GM19099 (cell line): ENCODE measurements around the gene ETV6.

Source experiments
- POLR2A ChIP-seq: IDR thresholded peaks from 3 replicates; pipeline ENCODE4 v1.6.1; 2011; ENCODE audit warnings: low read depth; ENCODE audit not compliant: insufficient read length; ENCODE audit errors: extremely low read depth

Gene ETV6

DNA sequence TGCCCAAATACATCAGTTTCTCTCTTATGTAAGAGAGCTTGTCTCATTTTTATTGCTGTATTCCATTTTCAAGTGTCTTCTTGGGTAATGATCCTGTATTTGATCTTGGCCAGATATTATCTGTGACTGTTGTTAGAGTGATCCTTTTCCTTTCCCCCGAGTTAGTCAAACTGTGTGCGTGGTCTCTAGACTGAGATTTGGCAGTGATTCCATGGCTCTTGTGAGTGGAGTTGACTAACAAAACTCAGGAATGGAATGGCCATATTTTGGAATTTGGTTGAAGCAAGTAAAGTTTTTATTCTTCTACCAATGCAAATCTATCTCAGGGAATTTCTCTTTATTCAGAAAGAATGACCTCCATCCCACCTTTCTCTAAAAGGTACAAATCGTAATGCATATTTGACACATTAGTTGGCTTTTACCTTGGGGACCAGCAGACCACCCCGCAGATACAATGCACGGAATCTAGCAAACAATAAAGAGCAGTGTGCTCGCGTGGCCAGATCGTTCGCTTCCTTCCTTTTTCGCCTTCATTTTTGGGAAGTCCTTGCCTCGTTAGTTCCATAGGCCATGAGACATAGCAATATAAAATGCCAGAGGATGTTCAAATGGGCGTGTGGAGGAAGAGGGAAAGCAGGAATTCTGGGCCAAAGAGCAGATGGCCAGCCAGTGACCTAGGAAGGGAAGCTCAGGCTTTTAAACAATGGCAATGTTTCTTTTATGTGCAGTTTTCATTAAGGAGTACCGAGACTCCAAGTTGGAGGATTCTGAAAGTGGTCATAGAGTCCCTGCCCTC lies 24.4 kb downstream of the ETV6 start:
- TF ChIP-seq POLR2A = no peak

DNA sequence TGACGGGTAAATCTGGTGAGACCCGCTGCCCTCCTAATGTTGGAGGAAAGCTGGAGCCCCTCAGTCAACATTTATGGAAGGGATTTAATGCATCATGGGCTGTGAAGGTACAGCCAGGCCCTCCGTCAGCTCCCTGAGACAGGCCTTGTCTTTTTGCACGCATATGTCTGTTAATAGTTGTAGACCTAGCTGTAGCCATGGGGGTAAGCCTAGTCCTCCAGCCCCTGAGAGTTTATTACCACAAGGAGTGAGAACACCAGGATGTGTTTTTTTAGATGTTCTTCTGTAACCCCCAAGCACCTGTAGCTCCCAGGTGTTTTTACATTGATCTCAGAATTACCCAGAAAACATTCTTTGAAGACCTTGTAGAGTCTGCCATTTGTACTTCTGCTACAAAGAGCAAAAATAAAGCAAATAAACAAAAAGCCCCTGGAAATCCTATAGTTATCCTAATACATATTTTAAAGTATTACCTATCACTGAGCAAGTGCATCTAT lies 25.5 kb downstream of the ETV6 start:
- TF ChIP-seq POLR2A = no peak

DNA sequence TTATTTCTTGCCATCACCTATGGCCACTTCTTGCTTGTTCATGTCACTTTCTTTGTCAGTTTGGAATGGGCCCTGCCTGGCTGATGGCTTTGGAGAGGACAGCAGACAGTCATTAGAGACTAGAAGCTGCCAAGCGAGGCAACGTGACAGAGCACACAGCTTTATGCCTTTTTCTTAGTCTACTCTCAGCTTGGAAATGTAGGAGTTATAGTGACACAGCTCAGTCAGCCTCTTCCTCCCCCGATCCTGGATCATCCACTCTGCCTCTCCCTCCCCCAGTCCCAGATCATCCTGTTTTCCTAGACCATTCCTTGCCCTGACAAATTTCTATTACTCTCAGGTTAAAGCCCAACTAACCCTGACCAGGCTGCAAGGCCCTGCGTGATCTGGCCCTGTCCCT lies 26.6 kb downstream of the ETV6 start:
- no peak for TF ChIP-seq POLR2A

DNA sequence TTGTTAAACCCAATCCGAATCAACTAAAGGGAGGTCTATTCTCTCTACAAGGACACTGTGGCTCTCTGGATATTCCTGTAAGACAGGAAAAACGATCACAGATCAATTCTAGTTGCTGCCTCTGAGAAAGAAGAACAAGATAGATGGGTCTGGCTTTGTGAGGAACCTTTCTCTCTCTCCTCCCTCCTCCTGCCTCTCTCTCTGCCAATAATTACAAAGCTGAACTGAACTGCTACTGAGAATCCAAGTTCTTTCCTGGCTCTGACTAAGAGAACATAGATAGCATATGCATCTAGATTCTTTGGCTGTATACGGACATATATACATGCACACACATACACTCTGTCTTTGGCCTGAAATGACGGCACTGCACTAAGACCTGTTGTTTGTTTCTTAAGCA lies 27.6 kb downstream of the ETV6 start:
- no peak for TF ChIP-seq POLR2A

DNA sequence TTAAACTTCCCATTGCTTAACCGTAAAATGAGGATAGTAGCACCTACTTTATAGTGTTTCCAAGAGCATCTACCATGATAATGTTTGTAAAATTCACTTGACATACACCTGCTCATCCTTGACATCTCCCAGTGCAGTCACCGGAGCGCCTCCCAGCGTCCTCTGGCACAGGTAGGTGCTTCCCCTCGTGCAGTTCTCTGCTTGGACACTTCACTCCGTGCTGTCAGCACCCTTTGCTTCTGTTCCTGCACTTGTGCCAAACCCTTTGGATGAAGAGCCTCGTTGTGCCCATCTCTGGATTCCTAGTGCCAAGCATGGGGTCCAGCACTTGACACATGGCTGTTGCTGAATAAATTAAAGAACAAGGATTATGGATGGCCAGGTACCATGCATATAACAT lies 28.3 kb downstream of the ETV6 start:
- TF ChIP-seq POLR2A = no peak

DNA sequence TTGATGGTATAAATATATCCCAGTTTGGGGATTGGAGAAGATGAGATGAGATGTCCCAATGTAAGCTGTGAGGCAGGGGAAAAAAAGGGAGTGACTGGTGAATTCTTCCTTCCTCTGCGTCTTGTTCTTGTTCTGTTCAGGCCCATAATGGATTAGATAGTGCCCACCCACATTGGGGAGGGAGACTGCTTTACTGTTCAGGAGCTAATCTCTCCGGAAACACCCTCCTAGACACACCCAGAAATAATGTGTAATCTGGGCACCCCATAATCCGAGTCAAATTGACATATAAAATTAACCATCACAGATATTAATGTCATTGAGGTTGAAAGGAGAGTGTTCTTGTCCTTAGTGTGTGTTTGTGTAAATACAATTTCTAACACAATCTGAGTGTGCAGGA lies 29.3 kb downstream of the ETV6 start:
- TF ChIP-seq POLR2A = no peak

DNA sequence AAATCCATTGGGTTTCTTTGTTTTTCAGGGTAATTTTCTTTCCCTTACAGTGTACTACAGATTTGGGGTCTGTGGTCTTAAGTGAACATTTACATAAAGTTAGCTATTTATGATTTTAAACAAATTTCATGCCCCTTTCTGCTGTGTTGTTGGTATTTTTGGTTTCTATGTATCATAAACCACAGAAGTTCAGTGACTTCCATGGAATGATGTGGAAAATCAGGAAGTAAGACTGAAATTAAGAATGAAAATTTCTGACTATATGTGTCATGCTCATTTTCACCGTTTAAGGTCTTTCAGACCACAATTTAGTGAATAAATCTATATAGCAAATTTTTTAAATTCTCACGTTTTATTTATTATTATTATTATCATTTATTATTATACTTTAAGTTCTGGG lies 31.7 kb downstream of the ETV6 start:
- TF ChIP-seq POLR2A = no peak

DNA sequence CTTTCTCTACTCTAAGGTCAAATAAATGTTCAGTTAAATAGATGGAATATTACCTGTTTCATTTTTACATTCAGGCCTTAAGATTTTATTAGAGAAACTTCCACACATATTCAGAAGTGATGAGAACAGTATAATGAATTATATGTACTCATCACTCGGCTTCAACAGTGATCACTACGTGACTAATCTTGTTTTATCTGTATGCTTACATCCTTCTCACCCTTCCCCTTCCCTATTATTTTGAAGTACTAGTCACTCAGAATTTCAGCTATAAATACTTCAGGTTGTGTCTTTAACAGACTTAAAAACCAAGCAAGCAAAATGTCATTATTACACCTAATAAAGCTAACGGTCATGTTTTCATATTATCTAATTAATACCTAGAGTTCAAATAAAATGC lies 34.9 kb downstream of the ETV6 start:
- no peak for TF ChIP-seq POLR2A

DNA sequence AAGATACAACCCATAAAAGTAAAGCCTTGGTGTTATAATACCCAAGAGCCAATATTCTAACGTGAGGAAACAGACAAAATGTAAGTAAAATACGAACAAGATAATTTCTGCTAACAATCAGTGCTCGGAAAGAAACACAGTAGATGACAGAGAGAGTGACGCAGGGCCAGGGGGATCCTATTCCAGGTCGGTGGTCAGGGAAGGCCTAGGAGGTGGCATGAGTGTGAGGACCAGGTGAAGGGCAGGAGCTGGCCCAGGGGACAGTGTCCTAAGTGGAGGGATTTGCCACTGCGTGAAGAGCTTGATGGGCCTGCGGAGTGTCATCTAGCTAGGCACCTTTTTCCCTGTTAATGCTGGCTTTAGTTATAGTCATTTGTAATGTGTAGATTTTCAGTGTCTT lies 35.3 kb downstream of the ETV6 start:
- no peak for TF ChIP-seq POLR2A

DNA sequence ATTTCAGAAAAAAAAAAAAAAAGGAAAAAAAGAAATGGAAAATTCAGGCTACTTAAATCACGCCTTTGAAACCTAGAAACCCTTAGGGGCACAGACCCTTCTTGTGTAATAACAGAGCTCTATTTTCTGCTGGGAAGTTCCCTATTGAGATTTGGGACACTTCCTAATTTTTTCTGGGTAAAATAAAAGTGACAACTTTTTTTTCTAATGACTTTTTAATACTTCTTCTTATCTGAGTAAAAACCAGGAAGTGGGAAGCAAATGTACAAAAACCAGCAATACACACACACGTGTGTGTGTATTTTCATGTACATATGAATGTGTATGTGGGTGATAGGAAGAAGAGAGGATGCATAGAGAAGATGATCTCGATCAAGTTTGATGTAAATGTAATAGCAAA lies 35.8 kb downstream of the ETV6 start:
- no peak for TF ChIP-seq POLR2A

DNA sequence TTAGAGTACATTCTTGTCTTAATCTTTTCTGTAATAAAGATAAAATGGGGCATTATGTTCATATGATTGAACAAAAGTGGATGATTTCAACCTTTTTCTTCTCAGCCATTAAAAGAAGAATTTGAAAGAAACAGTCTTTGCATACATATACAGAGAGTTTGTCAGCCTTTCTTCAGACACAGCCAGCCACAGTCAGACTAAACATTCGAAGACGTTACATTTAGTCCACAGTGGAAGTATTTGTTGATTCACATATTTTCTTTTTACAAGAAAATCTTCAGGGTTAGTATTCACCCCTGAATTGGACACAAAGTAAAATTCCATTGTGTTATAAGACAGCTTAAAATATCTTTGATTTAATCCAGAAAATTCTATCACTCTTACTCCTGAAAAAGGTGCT lies 36.2 kb downstream of the ETV6 start:
- no peak for TF ChIP-seq POLR2A

DNA sequence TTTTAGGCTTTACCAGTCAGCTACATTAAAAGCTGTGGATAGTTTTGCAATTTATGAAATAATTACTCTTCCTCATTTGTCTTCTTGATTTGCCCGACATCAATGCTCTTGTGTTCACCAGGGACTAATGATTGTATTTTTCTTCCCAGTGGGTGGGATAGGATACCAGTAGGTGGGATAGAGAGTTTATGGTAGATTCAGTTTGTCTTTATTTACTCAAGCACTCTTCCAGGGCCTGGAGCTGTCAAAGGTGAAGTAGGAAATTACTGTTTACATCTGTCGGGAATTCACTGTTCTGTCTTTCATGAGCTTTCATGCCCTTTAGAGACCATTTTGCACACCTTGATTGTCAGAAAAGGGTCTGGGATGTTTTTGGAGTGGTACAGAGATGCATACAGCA lies 36.6 kb downstream of the ETV6 start:
- TF ChIP-seq POLR2A = no peak

DNA sequence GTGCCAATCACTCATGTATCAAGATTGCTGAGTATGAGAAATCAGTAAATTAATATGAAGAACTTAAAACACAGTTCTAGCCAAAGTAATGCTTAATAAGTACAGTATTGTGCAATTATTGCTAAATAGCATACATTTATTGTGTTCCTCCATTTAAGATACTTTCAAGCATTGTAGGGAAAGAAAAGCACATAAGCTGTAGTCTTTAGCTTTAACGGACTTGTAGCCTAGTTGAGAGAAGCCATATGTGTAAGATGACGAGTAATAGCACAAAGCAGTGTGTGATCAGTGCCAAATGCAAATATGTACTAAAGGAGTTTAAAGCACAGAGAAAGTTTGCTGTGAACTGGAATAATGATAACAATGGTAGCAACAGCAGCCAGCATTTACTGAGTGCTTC lies 38.1 kb downstream of the ETV6 start:
- no peak for TF ChIP-seq POLR2A

DNA sequence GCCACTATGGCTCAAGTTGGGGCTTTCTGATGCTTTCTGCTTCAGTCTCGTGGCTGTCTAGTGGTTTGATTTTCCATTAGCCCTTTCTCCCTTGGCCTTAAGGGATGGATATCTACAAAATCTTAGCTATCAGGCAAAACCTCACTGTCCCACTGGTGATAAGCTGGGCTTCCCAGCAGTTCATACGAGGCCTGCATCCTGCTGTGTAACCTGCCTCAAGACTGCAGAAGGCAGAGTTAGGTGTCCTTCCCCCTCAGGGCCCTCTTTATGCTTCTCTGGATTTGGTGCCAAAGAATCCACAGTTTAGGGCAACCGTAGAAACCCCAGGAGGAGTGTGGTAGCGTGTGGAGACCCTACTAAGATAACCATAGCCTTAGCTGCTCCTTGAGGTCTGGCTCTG lies 38.9 kb downstream of the ETV6 start:
- TF ChIP-seq POLR2A = no peak

DNA sequence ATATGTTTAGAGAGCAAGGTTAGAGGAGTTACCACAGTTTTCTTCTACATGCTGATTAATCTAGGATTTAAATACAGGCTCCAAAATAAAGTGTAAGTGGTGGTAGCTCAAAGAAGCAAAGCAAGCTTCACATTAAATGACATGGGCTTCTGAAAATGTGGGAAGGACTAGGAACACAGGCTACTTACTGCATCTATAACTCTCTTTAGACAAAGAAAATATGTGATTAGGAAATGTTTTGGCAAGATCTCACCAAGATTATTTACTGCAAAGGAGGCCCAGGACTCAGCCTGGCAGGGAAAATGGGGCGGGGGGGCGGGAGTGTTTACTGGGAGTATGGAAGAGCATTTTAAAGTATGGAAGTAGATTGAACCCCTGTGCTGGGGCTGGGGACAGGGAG lies 39.4 kb downstream of the ETV6 start:
- TF ChIP-seq POLR2A = no peak

DNA sequence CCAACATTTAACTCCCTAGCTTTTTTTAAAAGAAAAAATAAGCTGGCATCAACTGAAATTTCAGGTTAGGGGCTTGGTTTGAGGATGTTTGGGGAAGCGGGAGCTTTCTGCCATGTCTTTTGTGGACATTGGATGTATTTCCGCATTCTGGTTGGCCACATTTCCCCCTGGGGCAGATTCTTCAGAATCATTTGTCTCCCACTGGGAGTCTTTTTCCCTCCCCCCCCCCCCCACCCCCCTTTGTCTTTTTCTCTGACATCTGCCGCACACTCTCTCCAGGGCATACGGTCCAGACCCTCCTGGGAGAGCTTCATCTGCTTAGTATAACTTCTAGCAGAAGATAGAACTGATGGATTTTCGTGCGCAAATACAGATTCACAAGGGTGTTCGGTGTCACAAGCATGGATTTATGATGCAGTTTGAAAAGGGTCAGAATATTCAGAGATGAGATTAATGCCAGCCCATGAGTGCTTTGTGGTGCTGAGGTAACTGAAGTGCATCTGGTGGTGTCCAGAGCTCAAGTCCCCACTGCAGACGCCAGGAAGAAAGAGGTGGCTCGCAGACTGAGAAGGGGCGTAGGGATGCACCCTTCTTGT lies 40.2 kb downstream of the ETV6 start:
- TF ChIP-seq POLR2A = no peak

DNA sequence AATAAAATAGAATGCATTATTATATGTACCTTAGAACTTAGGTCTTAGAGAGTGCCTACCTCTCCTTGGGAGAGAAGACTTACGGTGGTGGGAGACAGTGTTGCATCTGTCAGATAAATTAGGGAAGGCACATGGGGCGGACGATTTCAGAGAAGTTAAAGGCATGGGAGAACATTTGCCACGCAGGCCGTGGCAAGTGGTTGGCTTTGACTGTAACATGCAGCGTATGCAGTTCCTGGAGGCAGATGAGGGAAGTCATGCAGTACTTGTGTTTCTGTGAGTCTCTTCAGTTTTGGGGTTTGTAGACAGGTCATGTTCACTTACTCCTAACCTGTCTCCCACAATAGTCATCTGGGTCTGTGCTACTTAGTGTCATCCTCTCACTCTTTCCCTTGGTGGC lies 43.6 kb downstream of the ETV6 start:
- no peak for TF ChIP-seq POLR2A

DNA sequence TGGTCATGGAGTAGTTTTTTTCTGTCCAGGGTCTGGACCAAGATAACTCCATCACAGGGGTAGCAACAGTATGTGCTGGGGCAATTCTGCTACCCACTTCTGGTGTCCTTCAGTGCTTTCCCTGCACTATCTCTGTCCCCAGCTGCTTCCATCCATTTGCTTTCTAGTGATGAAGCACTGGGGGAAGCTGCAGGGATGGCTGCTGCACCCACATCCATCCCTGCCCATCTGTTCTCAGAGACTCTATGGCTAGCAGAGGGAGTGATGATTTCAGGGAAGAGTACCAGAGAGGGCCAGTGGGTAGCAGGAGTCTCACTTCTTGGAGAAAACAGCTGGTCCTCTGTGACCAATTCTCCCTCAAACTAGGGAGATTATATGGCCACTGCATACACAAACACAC lies 44.1 kb downstream of the ETV6 start:
- TF ChIP-seq POLR2A = no peak

DNA sequence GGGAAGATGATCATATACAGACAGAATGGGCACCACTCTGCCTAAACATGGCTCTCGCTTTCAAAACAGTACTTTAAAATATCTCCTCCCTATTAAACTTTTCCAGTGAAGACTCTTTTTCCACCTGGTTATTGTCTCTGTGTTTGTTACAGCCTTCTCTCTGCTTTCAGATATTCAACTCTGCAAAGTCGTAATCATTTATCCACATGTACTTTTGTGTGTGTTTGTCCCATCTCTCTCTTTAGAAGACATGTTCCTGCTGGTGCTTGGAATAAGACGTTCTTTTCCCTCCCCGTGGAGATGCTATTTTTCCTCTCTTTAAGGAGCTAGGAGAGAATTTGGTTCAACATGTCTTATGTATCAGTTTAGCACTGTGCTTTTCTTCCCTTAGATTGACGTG lies 45.1 kb downstream of the ETV6 start:
- TF ChIP-seq POLR2A = no peak
